Brain pericyte (primary cell): ENCODE measurements around the gene CHTF18.

Experiments used
- DNase-seq: peaks from one replicate; pipeline ENCODE4 v3.0.0-alpha.2; 2012; ENCODE audit warnings: low read depth, low spot score

Gene CHTF18

DNA sequence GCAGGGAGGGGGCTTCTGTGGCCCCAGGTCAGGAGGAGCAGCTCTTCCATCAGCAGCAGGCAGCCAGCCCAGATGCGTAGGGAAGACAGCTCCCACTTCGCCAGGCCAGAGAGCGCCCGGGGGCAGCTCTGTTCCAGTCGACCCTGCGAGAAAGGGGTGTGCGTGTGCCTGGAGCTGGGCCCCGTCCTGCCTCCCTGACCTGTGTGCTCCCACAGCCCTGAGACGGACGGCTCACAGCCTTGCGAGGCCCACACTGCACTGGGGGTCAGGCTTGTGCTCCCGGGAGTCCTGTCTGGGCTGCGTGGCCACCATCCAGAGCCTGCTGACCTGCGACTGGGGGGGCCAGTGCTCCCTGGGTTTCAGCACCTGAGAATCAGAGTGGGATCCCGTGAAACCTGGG is 28.4 kb upstream of the CHTF18 start:
- DNase-seq = no peak

- DNase-seq = no peak
Observed at GRCh38 chr16:760545-761343, 27.7 kb upstream of the CHTF18 start, which contains the start of gene MSLN. TSS of gene MSLN (plus strand) at chr16:760734. CDS start at chr16:762681, 1,947 bp downstream.

- DNase-seq = no peak
Observed at GRCh38 chr16:761625-762513, 26.6 kb upstream of the CHTF18 start.

GRCh38 chr16:762595-763268 is 25.7 kb upstream of the CHTF18 start:
- DNase-seq = no peak

GRCh38 chr16:763369-764183 is 24.8 kb upstream of the CHTF18 start:
- no peak for DNase-seq

DNA sequence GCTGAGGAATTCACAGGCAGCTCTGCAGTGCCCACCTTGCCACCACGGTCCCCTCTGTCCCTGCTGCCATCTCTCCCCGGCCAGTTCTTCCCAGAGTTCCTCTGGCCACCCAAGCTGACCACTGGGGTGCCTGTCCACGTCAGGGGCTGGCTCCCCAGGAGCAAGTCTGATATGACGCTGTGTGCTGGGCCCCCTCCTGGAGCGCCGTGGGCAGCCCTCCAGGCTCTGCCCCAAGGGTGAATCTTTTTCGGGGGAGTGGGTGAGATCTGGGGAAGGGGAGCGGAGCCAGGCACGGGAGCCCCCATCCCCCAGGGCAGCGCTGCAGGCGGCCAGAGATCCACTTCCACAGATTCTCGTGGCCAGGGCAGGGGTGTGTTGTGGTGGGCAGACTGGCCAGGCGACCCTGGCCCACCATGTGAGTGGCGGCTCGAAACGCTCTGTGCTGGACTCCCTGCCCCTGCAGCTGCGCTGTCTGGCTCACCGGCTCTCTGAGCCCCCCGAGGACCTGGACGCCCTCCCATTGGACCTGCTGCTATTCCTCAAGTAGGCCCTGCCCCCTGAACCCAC is 24.2 kb upstream of the CHTF18 start:
- DNase-seq = no peak

GRCh38 chr16:764848-765487 is 23.5 kb upstream of the CHTF18 start:
- DNase-seq = no peak

DNA sequence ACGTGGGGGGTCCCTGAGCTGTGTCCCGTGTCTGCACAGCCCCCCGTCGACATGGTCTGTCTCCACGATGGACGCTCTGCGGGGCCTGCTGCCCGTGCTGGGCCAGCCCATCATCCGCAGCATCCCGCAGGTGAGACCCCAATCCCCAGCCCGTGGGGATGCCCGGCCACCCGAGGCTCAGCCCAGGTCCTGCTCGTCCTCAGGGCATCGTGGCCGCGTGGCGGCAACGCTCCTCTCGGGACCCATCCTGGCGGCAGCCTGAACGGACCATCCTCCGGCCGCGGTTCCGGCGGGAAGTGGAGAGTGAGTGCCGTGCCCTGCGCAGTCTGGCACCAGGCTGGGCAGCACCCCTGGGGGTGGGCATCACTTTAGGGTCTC is 22.9 kb upstream of the CHTF18 start:
- no peak for DNase-seq

DNA sequence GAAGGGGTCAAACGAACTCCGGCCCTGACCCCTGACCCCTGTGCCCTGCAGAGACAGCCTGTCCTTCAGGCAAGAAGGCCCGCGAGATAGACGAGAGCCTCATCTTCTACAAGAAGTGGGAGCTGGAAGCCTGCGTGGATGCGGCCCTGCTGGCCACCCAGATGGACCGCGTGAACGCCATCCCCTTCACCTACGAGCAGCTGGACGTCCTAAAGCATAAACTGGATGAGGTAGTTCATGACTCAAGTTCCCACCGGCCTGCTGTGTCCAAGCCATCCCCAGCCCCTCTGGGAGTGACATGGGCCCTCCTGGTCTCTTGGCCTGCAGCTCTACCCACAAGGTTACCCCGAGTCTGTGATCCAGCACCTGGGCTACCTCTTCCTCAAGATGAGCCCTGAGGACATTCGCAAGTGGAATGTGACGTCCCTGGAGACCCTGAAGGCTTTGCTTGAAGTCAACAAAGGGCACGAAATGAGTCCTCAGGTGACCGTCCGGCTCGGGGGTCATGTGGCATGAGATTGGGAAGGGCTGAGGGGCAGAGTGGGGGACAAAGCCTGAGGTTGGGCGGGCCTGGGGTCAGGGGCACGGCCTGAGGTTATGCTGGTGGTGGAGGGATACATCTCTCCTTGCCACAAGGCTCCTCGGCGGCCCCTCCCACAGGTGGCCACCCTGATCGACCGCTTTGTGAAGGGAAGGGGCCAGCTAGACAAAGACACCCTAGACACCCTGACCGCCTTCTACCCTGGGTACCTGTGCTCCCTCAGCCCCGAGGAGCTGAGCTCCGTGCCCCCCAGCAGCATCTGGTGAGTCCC is 22.2 kb upstream of the CHTF18 start:
- no peak for DNase-seq

DNA sequence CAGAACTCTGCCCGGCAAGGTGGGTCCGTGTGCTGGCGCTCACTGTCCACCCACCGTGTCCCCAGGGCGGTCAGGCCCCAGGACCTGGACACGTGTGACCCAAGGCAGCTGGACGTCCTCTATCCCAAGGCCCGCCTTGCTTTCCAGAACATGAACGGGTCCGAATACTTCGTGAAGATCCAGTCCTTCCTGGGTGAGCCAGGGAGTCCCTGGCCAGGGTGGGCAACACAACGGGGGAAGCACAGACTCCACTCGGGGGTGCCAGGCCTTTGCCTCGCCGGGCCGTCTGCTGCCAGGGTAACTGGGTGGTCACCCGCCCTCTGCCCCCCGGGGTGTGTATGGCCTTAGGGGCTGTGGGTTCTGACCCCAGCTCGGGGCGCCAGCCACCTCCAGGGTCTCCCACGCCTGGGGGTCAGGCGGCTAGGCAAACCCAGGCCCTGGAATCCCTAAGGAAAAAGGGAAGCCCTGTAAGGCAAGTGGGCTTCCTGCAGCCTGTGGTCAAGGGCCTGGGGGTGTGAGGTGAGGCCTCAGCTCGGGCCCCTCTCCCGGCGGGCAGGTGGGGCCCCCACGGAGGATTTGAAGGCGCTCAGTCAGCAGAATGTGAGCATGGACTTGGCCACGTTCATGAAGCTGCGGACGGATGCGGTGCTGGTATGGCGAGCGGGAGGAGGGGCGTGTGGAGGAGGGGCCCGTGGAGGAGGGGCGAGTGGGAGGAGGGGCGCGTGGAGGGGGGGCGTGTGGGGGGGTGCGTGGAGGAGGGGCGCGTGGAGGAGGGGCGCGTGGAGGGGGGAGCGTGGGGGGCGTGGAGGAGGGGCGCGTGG is 21.4 kb upstream of the CHTF18 start:
- DNase-seq = no peak

DNA sequence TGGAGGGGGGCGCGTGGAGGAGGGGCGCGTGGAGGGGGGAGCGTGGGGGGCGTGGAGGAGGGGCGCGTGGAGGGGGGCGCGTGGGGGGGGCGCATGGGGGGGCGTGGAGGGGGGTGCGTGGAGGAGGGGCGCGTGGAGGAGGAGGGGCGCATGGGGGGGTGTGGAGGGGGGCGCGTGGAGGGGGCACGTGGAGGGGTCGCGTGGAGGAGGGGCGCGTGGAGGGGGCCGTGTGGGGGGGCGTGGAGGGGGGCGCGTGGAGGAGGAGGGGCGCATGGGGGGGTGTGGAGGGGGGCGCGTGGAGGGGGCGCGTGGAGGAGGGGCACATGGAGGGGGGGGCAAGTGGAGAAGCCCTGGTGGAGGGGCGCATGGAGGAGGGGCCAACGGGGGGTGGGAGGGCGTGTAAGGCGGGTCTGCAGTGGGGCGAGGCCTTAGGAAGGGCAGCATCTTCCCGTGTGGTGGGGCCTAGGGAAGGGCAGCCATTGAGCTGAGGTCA is 20.6 kb upstream of the CHTF18 start:
- no peak for DNase-seq

GRCh38 chr16:768428-768827 is 20.0 kb upstream of the CHTF18 start:
- DNase-seq = no peak

GRCh38 chr16:769184-769784 is 19.1 kb upstream of the CHTF18 start:
- DNase-seq = no peak

DNA sequence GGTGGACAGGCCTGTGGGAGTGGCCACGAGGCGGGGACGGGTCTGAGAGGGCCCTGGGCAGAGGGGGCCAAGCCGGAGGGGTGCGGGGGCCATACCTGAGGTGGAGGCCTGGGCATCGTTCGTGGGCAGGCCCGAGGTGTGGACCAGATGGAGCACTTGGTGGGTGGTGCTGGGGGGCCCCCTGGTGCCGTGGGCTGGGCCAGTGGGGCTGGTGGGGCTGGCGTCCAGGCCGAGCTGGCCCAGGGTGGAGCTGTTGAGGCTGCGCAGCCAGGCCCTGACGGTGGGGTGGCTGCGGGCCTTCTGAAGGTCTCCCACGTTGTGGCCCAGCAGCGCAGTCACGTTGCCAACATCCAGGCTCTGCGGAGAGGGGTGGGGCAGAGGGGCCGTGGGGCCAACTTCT is 18.5 kb upstream of the CHTF18 start:
- DNase-seq = no peak

GRCh38 chr16:770411-770810 is 18.0 kb upstream of the CHTF18 start:
- no peak for DNase-seq

DNA sequence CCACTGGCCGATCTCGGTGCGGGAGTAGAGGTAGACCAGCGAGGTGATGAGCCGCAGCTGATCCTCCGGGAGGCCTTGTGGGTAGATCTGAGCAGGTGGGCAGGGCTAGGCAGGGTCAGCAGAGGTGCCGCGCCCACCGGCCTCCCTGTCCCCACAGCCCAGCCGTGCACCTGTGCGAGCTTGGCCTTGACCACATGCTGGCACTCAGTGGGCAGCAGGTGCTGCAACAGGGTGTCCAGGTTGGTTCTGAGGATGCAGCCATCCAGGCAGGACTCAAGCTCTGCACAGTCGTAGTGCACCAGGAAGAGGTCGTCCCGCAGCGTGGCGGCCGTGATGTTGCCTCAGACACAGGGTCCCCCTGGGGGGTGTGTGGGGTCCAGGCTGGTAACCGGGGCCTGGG is 15.5 kb upstream of the CHTF18 start:
- DNase-seq = no peak

- DNase-seq = no peak
Observed at GRCh38 chr16:774086-775001, 14.1 kb upstream of the CHTF18 start.
